H9 (cell line): ENCODE results near the gene CMTM4. TPM values are rescaled to one million over a fixed set of nuclear protein-coding genes. Genes with fewer than 3 reads are reported as not detected.

Source experiments
- DNase-seq: peaks from one replicate; pipeline ENCODE4 v3.0.0-alpha.2; 2017
- H2AFZ ChIP-seq: one replicate; pipeline ENCODE4 v1.6.1; 2013; ENCODE audit warnings: mild to moderate bottlenecking, low read length, control low read depth, moderate library complexity
- H2AK5ac ChIP-seq: 2 replicates; pipeline ENCODE4 v1.6.1; 2013; ENCODE audit warnings: low read length, control low read depth, mixed read lengths; ENCODE audit not compliant: insufficient read length
- H2BK120ac ChIP-seq: one replicate; pipeline ENCODE4 v1.6.1; 2013; ENCODE audit warnings: low read depth, mild to moderate bottlenecking, low read length, control low read depth, inconsistent platforms; ENCODE audit not compliant: poor library complexity, severe bottlenecking
- H2BK12ac ChIP-seq: 2 replicates; pipeline ENCODE4 v1.6.1; 2013; ENCODE audit warnings: low read length, control low read depth, mixed read lengths, low read depth; ENCODE audit not compliant: insufficient read length
- H2BK15ac ChIP-seq: 2 replicates; pipeline ENCODE4 v1.6.1; 2013; ENCODE audit warnings: low read depth, low read length, control low read depth
- H2BK20ac ChIP-seq: one replicate; pipeline ENCODE4 v1.6.1; 2013; ENCODE audit warnings: low read depth, mild to moderate bottlenecking, low read length, control low read depth, inconsistent platforms; ENCODE audit not compliant: poor library complexity, severe bottlenecking
- H2BK5ac ChIP-seq: 2 replicates; pipeline ENCODE4 v1.6.1; 2013; ENCODE audit warnings: low read length, control low read depth, mixed read lengths; ENCODE audit not compliant: insufficient read length
- H3K14ac ChIP-seq: 2 replicates; pipeline ENCODE4 v1.6.1; 2013; ENCODE audit warnings: low read length, control low read depth; ENCODE audit not compliant: insufficient read depth
- H3K18ac ChIP-seq: 2 replicates; pipeline ENCODE4 v1.6.1; 2013; ENCODE audit warnings: low read depth, mild to moderate bottlenecking, mixed read lengths, low read length, control low read depth; ENCODE audit not compliant: insufficient read length
- H3K23ac ChIP-seq: 2 replicates; pipeline ENCODE4 v1.6.1; 2013; ENCODE audit warnings: low read length, control low read depth, mixed read lengths, low read depth; ENCODE audit not compliant: insufficient read length
- H3K23me2 ChIP-seq: 2 replicates; pipeline ENCODE4 v1.6.1; 2013; ENCODE audit warnings: low read depth, mild to moderate bottlenecking, mixed read lengths, low read length, control low read depth; ENCODE audit not compliant: insufficient read length, poor library complexity, severe bottlenecking
- H3K27ac ChIP-seq: 2 replicates; pipeline ENCODE4 v1.5.1; 2013; ENCODE audit warnings: low read length, control low read depth, mixed read lengths, low read depth; ENCODE audit not compliant: insufficient read length
- H3K27me3 ChIP-seq: 2 replicates; pipeline ENCODE4 v1.6.1; 2013; ENCODE audit warnings: low read length, control low read depth, inconsistent platforms; ENCODE audit not compliant: insufficient read depth
- H3K4ac ChIP-seq: 2 replicates; pipeline ENCODE4 v1.6.1; 2013; ENCODE audit warnings: low read depth, mild to moderate bottlenecking, control low read depth, inconsistent platforms, low read length, moderate library complexity
- H3K4me1 ChIP-seq: 2 replicates; pipeline ENCODE4 v1.6.1; 2013; ENCODE audit warnings: low read length, control low read depth, inconsistent platforms; ENCODE audit not compliant: insufficient read depth
- H3K4me2 ChIP-seq: 2 replicates; pipeline ENCODE4 v1.6.1; 2013; ENCODE audit warnings: low read length, control low read depth, mixed read lengths; ENCODE audit not compliant: insufficient read length, insufficient read depth
- H3K56ac ChIP-seq: 2 replicates; pipeline ENCODE4 v1.6.1; 2013; ENCODE audit warnings: low read depth, mild to moderate bottlenecking, mixed read lengths, low read length, control low read depth; ENCODE audit not compliant: insufficient read length
- H3K79me1 ChIP-seq: 2 replicates; pipeline ENCODE4 v1.6.1; 2013; ENCODE audit warnings: low read depth, mild to moderate bottlenecking, moderate library complexity, low read length, control low read depth, inconsistent platforms; ENCODE audit not compliant: insufficient read depth, poor library complexity, severe bottlenecking
- H3K79me2 ChIP-seq: 2 replicates; pipeline ENCODE4 v1.6.1; 2013; ENCODE audit warnings: low read length, control low read depth, inconsistent platforms; ENCODE audit not compliant: insufficient read depth
- H3K9ac ChIP-seq: 2 replicates; pipeline ENCODE4 v1.6.1; 2013; ENCODE audit warnings: low read length, control low read depth, mixed read lengths; ENCODE audit not compliant: insufficient read length; ENCODE audit errors: extremely low read depth
- H3K9me3 ChIP-seq: one replicate; pipeline ENCODE4 v1.6.1; 2013; ENCODE audit warnings: low read depth, low read length, inconsistent platforms; ENCODE audit not compliant: control insufficient read depth
- H3T11ph ChIP-seq: one replicate; pipeline ENCODE4 v1.6.1; 2013; ENCODE audit warnings: mild to moderate bottlenecking, low read length, control low read depth, inconsistent platforms
- H4K20me1 ChIP-seq: one replicate; pipeline ENCODE4 v1.6.1; 2013; ENCODE audit not compliant: control insufficient read depth, insufficient read length, insufficient read depth
- H4K5ac ChIP-seq: 2 replicates; pipeline ENCODE4 v1.6.1; 2013; ENCODE audit warnings: low read depth, mild to moderate bottlenecking, mixed read lengths, low read length, control low read depth; ENCODE audit not compliant: insufficient read length
- H4K8ac ChIP-seq: replicated peaks from 2 replicates; pipeline ENCODE4 v1.6.1; 2013; ENCODE audit warnings: low read length, control low read depth, mixed read lengths, low read depth; ENCODE audit not compliant: insufficient read length
- H4K91ac ChIP-seq: 2 replicates; pipeline ENCODE4 v1.6.1; 2013; ENCODE audit warnings: low read depth, mild to moderate bottlenecking, moderate library complexity, mixed read lengths, low read length, control low read depth; ENCODE audit not compliant: insufficient read length
- H3K27ac Mint-ChIP-seq, 3 experiments: 2 replicates in 2 of 3; 3 replicates in 1 of 3; pipeline ENCODE4 v1.8.0; 2020 to 2021; ENCODE audit warnings: mixed read lengths in 3 of 3, mild to moderate bottlenecking in 1 of 3, moderate library complexity in 1 of 3
- H3K27me3 Mint-ChIP-seq: 2 replicates; pipeline ENCODE4 v1.8.0; 2021; ENCODE audit warnings: low read depth, mild to moderate bottlenecking, moderate library complexity, mixed read lengths
- H3K36me3 Mint-ChIP-seq, 3 experiments: 2 replicates in 2 of 3; 3 replicates in 1 of 3; pipeline ENCODE4 v1.8.0; 2020 to 2021; ENCODE audit warnings: low read depth in 3 of 3, mixed read lengths in 3 of 3; ENCODE audit not compliant: insufficient read depth in 1 of 3
- H3K4me1 Mint-ChIP-seq, 2 experiments: 2 replicates each; pipeline ENCODE4 v1.8.0; 2020; ENCODE audit warnings: mixed read lengths in 2 of 2
- H3K4me3 Mint-ChIP-seq, 2 experiments: 2 replicates in 1 of 2; 3 replicates in 1 of 2; pipeline ENCODE4 v1.8.0; 2020 to 2021; ENCODE audit warnings: mild to moderate bottlenecking in 2 of 2, mixed read lengths in 2 of 2, moderate library complexity in 1 of 2
- H3K9me3 Mint-ChIP-seq, 2 experiments: 2 replicates in 1 of 2; 3 replicates in 1 of 2; pipeline ENCODE4 v1.8.0; 2020; ENCODE audit warnings: mild to moderate bottlenecking in 2 of 2, mixed read lengths in 2 of 2, moderate library complexity in 1 of 2
- CTCF ChIP-seq: fragments of 200-600 bp; sonication (generic); conservative IDR thresholded peaks from 3 replicates; pipeline ENCODE4 v1.8.0; 2021; ENCODE audit warnings: antibody characterized with exemption, mild to moderate bottlenecking
- WGBS: extraction: QIAGEN DNeasy Blood & Tissue Kit; methylation state at CpG from one replicate; pipeline ENCODE4 v1.1.7; 2013; ENCODE audit warnings: missing lambda C conversion rate, low lambda C conversion rate, mixed read lengths; ENCODE audit not compliant: insufficient read length; ENCODE audit errors: extremely low coverage; 5-methylcytosine and 5-hydroxymethylcytosine counted together
- total RNA-seq: library from RNA; stranded (reverse); gene quantifications from 2 replicates; pipeline ENCODE4 v1.2.1, GENCODE V29; 2021

The CMTM4 gene
- total RNA-seq, 1 experiment from 2014 or later: 40.5 TPM

GRCh38 chr16:66728117-66728787 is 31.7 kb upstream of the CMTM4 start:
- Histone ChIP-seq H3K23me2 (no peaks in the 10 kb centered on the region), H2BK15ac (no peak overlapping the region), H3K4me2 (no peak overlapping the region), H4K5ac (no peak overlapping the region), H4K91ac (no peak overlapping the region), H3K9me3 (no peaks in the 10 kb centered on the region), H3K4me1 (peaks cover 11% of the 10 kb centered on the region), H2AFZ (no peak overlapping the region), H2BK5ac (no peak overlapping the region), H2BK20ac (no peak overlapping the region), H2BK120ac (no peak overlapping the region), H3K27ac (peak overlapping the region; percentile 21), H3K79me2 (no peaks in the 10 kb centered on the region), H3K18ac (no peak overlapping the region), H3K9ac (no peak overlapping the region), H3K4ac (no peak overlapping the region), H3K23ac (no peak overlapping the region), H3T11ph (no peak overlapping the region), H4K20me1 (no peaks in the 10 kb centered on the region), H3K14ac (no peak overlapping the region), H2BK12ac (no peak overlapping the region), H3K27me3 (no peaks in the 10 kb centered on the region), H3K56ac (no peak overlapping the region), H4K8ac (no peak overlapping the region), H3K79me1 (no peaks in the 10 kb centered on the region), H2AK5ac (no peak overlapping the region)
- Mint-ChIP-seq H3K36me3 (peaks cover 55 to 93% (median 92%) of the 10 kb centered on the region in 3 experiments), H3K4me1 (peaks cover 34 to 39% of the 10 kb centered on the region in 2 experiments), H3K27ac (peak overlapping the region; percentile 71 to 95 (median 80); a peak in 5 of 7 replicates), H3K27me3 (no peaks in the 10 kb centered on the region), H3K9me3 (no peaks in the 10 kb centered on the region), H3K4me3 (no peak overlapping the region)
- no peak for DNase-seq
- WGBS: no CpG with 5 or more reads among the region's 3 CpGs
- TF ChIP-seq CTCF: peak; percentile 76
